GM21367 (cell line): ENCODE data around the gene CASP9.

ENCODE experiments used
- ATAC-seq: cut with Tn5 transposase; IDR thresholded peaks from one replicate; pipeline ENCODE4 v1.9.1; 2021; ENCODE audit not compliant: unreplicated experiment

CASP9 gene

GRCh38 chr1:15524021-15524282 lies at the start of gene CASP9:
CASP9 (minus strand) TSS chr1:15524215; CDS start chr1:15524200, 15 bp downstream.
- ATAC-seq: no peak

- ATAC-seq: no peak
These were observed 49.5 kb upstream of the CASP9 start for GRCh38 chr1:15573477-15573876.

- ATAC-seq: no peak
These were observed 47.3 kb upstream of the CASP9 start for GRCh38 chr1:15571266-15571665.

DNA sequence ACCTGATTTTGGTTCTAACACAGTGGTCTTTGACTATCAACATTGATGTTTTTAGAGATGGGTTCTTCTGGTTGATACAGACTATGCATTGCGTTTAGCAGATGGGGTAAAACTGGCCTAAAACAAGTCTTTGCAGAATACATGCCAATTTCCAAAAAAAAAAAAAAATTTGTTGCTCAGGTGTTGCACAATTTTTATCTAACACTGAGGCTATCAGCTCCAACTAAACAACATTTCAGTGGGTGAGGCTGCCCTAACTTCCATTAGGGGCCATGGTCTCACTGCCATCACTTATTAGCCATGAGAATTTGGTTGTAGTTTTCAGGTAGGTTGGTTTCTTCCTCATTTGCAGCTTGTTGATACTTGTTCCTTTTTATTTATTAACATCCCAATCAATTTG lies 46.8 kb upstream of the CASP9 start:
- no peak for ATAC-seq

DNA sequence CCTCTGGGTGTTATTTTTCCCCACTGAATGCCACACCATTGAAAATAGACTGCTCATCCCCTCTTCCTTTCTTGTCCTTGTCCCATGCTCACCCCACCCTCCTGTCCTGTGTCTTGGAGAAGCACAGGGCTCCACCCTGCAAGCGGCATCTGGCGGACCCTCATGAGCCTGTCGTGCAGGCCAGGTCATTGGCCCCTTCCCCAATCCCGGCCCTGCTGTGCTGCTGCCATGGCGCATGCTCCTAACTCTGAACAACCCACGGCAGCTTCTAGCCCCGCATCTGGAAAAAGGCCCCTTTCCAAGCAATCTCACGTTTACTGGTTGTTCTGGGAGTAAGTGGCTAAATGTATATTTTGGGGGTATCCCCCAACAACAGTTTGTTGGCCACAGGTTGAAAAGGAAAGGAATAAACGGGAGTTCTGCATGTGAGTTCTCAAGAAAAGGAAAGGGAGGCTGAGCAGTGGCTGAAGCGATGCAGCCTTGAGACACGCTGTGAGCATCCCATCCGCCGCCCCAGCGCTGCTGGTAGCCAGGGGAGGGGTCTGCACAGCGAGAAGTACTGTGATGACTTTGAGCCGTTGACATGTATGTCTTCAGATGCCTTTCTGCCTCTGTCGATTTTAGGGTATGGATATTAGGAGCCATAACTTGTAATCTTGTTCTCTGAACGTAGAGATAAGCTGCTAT lies 44.5 kb upstream of the CASP9 start:
- ATAC-seq: no peak

- ATAC-seq: no peak
These were observed 35.3 kb upstream of the CASP9 start for GRCh38 chr1:15559189-15559810.

DNA sequence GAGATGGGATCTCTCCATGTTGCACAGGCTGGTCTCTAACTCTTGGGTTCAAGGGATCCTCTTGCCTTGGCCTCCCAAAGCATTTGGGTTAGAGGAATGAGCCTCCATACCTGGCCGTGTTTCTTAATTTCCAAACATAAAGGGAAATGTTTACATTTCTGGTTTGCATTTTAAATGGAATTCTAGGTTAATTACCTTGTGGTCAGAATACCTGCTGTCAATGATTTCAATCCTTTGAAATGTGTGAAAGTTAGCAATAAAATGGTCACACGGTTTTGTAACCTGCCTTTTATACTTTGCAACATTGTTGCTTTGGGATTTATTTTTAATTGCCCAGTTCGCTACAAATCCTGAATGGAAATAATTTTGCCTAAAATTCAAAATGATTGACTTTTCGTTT lies 34.5 kb upstream of the CASP9 start:
- no peak for ATAC-seq

- no peak for ATAC-seq
These were observed 33.6 kb upstream of the CASP9 start for GRCh38 chr1:15557594-15557993.

GRCh38 chr1:15557008-15557407 lies 33.0 kb upstream of the CASP9 start:
- ATAC-seq: no peak

- ATAC-seq: no peak
These were observed 26.6 kb upstream of the CASP9 start for GRCh38 chr1:15550573-15550972.

DNA sequence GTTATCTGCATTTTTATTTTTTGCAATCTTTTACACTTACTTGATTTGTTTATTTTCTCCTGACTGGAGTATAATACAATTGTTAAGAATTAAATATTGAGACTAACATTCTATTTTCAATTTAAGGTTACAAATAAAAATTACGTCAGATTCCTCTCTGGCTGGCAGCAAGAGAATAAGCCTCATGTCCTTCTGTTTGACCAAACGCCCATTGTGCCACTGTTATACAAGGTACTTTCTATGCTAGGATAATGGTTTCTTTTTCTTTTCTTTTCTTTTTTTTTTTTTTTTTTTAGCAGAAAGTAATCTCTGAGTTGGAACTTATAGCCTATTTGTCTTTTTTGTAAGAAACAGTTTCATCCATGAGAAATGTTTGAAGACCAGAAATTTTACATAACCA lies 22.6 kb upstream of the CASP9 start:
- no peak for ATAC-seq

GRCh38 chr1:15543589-15544568 lies 19.9 kb upstream of the CASP9 start:
- ATAC-seq: no peak

DNA sequence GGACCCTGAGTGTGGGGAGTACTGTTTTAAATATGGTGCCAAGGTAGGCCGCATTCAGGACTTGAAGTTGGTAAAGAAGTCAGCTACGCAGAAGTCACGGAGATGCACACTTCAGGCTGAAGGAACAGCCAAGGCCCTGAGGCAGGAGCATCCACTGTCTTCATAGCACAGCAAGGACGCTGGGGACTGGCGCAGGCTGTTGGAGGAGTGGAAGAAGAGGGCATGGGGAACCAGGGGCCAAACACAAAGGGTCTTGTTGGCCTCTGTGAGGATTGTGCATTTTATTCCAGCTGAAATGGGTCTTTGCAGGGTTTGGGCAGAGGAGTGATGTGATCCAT lies 19.2 kb upstream of the CASP9 start:
- ATAC-seq: no peak

DNA sequence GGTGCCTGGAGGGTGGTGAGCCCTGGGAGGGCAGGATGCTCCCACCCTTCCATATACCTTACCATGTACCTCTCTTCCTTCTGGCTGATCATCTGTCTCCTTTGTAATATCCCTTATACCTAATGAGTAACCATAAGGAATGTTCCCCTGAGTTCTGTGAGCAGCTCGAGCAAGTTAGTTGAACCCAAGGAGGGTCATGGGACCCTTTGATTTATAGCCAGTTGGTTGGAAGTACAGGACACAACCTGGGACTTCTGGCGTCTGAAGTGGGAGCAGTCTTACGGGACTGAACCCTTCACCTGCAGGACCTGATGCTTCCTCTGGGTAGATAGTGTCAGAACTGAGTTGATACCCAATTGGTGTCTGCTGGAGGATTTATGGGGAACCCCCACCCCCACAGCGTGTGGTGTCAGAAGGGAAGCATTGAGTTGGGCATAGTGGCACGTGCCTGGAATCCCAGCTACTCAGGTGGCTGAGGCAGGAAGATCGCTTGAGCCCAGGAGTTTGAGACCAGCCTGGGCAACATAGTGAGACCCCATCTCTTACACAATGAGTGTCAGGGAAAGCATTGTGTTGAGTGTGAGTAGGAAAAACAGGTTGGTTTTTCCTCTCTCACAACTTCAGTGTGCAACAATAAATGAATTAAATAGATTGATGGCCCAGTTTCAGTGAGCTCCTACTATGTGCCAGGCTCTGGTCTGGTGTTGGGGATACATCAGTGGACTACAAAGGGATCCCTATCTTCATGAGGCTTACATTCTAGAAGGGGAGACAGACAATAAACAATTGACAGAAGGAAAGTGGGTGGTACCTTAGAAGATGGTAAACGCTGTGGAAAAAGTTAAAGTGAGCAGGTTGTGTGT lies 18.6 kb upstream of the CASP9 start:
- ATAC-seq: no peak

GRCh38 chr1:15541231-15541792 lies 17.3 kb upstream of the CASP9 start:
- no peak for ATAC-seq

GRCh38 chr1:15540186-15540585 lies 16.2 kb upstream of the CASP9 start:
- no peak for ATAC-seq

- no peak for ATAC-seq
These were observed 14.8 kb upstream of the CASP9 start for GRCh38 chr1:15538771-15539170.

DNA sequence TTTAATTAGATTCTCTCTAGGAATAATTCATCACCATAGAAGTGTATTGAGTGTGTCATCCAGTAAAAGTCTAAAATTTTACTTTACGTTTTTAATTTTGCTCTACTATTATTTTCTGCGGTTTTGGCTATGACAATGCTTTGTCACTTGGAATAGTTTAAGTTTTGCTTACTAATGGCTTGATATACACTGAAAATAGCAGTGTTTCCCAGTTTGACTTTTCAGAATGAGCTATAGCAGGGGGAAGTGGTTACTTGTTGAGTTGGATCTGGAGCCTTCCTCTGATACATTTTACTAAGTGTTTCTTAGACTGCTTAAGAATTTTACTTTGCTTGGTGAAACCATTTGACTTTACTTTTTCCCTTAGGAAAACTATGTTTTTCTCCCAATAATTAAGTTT lies 7.7 kb upstream of the CASP9 start:
- ATAC-seq: no peak

DNA sequence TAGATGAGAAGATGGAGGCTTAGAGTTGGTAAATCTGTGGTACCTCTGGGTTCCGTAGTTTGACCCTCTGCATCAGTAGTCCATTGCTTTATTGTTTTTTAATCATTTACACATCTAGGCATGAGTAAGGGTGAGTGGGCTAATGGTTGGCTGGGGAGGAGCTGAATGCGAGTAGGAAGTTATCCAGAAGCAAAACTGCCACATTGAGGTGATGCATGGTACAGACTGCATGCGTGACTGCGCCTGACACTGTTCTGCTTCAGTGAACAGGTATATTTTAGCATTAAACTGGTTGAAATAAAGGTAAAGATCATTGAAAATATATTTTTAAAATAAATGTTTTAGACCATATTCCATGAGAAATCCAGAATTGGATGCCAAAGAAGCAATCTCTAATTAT lies 7.0 kb upstream of the CASP9 start:
- ATAC-seq: no peak

DNA sequence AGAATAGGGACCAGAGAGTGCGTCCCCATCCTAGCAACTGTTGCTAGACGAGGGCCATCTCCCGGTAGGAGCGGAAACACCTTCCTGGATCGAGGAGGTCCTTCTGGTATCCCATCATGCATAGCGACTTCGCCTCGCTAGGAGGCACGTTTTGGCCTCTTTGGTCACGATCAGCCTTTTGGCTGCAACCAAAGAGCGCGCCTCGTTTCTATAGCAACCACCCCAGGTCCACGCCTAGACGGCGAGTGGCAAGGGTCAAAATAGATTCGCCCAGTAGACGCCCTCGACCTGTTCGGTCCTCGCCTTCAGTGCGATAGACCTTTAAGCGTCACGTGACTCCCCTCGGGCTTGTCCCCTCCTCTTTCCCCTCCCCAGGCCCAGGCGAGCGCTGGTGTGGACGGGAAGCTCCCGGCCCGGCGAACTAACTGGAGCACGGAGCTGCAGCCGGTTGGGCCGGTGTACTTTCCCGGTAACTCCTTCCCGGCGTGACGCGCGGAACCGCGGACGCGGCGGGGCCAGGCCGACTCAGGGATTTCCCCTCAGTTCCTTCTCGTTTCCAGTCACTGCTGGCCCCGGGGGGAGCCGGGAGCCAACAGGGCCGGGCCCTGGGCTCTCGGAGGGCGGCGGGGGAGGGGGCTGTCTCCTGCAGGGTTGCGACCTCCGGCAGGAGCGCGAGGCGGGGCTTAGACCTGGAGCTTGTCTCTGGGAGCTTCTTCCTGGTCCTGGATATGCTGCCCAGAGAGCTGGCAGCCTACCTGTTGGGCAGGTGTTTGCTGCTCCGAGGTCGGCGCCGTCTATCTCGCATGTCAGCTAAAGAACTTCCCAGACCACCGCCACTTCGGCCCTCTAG lies 2.7 kb upstream of the CASP9 start, which contains the start of gene DNAJC16:
Gene DNAJC16 (plus strand): TSS at position 359 of the 850 bp plus-strand sequence. CDS start 2,258 bp downstream, outside the sequence.
- ATAC-seq: peak; percentile 48
